Stimulated activated naive B cell treated with anti-CD40 and anti-IgM and Interleukin-4, amounts not matched to agents 10 μg/mL and 1 μg/mL and 100 μg/mL, for 72 hours (primary cell): ENCODE results near the gene SLC25A29.

Experiments used
- ATAC-seq, 2 donors: fragments of 150-1000 bp; cut with Tn5 transposase; replicated peaks; 2 replicates each; pipeline ENCODE4 v1.10.0; 2021; ENCODE audit warnings: moderate library complexity in 1 of 2
- DNase-seq: peaks from one replicate; pipeline ENCODE4 v3.0.0; 2021
- H3K27ac Mint-ChIP-seq: one replicate; pipeline ENCODE4 v1.8.0; 2022; ENCODE audit warnings: mild to moderate bottlenecking, mixed read lengths
- H3K27me3 Mint-ChIP-seq, 2 donors: one replicate each; pipeline ENCODE4 v1.8.0; 2022; ENCODE audit warnings: mixed read lengths in 2 of 2
- H3K36me3 Mint-ChIP-seq, 2 donors: one replicate each; pipeline ENCODE4 v1.8.0; 2022; ENCODE audit warnings: mixed read lengths in 2 of 2, mild to moderate bottlenecking in 1 of 2
- H3K4me1 Mint-ChIP-seq, 2 donors: one replicate each; pipeline ENCODE4 v1.8.0; 2022; ENCODE audit warnings: mixed read lengths in 2 of 2, mild to moderate bottlenecking in 1 of 2
- H3K4me3 Mint-ChIP-seq, 2 donors: one replicate each; pipeline ENCODE4 v1.8.0; 2022; ENCODE audit warnings: mild to moderate bottlenecking in 2 of 2, mixed read lengths in 2 of 2, moderate library complexity in 1 of 2
- H3K9me3 Mint-ChIP-seq, 2 donors: one replicate each; pipeline ENCODE4 v1.8.0; 2022; ENCODE audit warnings: mixed read lengths in 2 of 2, mild to moderate bottlenecking in 1 of 2

The SLC25A29 gene

DNA sequence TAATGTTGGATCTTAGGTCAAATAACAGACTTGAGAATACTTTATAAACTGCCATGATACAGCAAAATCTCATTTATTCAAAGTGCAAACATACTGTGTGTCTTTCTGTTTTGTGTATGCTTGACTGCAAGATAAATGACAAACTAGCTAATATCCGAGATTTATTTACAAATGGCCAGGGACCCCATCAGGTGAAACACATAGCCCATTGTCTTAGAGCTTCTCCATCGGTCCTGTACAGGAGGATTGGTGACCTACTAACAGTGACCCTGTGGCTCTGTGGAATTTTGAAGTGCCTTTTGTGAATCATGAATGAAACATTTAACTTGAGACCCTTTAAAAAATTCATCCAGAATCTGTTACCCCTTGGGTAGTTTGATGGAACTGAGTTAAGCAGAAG, 27.1 kb downstream of the SLC25A29 start:
- Mint-ChIP-seq H3K36me3 (peaks cover 16 to 29% of the 10 kb centered on the region in 2 donors), H3K4me1 (peaks cover 25 to 34% of the 10 kb centered on the region in 2 donors), H3K4me3 (no peak overlapping the region), H3K27me3 (no peaks in the 10 kb centered on the region), H3K27ac (no peak overlapping the region), H3K9me3 (no peaks in the 10 kb centered on the region)
- DNase-seq, result no peak
- ATAC-seq, result no peak

DNA sequence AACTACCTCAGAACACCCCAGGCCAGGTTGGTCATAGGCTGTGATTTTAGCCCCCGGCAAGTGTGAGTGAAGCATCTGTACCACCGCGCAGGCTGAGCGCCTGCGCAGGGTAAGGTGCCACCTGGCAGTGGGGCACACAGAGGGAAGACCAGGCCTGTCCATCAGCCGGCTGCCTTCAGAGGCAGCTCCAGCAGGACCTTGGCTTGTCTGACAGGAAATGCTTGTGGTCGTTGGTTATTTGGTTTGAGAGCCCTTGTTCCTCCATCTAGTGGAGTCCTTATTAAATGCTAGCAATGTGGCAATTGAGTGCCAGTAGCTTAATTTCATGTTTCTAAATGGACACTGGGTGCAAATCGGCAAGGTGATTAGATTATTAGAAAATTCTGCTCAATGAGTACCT, 27.5 kb downstream of the SLC25A29 start:
- Mint-ChIP-seq H3K9me3 (no peaks in the 10 kb centered on the region), H3K27me3 (no peaks in the 10 kb centered on the region), H3K4me3 (no peak overlapping the region), H3K4me1 (peaks cover 25 to 33% of the 10 kb centered on the region in 2 donors), H3K27ac (peak overlapping the region; percentile 73), H3K36me3 (peaks cover 17 to 30% of the 10 kb centered on the region in 2 donors)
- ATAC-seq (peak; percentile 57 to 58), DNase-seq (no peak)

DNA sequence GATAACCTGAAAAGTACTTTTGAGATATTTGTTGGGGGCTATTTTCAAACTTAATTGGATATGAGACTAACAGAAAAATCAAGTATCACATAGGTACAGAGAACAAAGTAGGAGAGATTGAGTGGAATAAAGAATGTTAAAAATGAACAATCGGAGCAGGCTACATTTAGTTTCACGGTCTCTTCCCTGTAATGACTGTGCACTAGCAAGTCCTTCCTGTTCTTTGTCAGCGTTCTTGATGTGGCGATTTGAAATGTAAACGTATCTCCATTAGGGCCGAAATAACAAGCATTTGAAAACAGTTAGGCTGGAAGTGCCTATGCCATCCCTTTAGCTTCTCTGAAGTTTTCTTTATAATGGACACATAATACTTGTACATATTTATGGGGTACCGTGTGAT, 31.0 kb downstream of the SLC25A29 start:
- H3K4me1 Mint-ChIP-seq, result peaks cover 22 to 38% of the 10 kb centered on the region in 2 donors
- no peaks in the 10 kb centered on the region for H3K27me3 Mint-ChIP-seq
- H3K9me3 Mint-ChIP-seq, result no peaks in the 10 kb centered on the region
- H3K27ac Mint-ChIP-seq, result peak overlapping the region; percentile 69
- DNase-seq (no peak), ATAC-seq (no peak)
- no peak overlapping the region for H3K4me3 Mint-ChIP-seq
- H3K36me3 Mint-ChIP-seq, result peaks cover 15 to 19% of the 10 kb centered on the region in 2 donors

DNA sequence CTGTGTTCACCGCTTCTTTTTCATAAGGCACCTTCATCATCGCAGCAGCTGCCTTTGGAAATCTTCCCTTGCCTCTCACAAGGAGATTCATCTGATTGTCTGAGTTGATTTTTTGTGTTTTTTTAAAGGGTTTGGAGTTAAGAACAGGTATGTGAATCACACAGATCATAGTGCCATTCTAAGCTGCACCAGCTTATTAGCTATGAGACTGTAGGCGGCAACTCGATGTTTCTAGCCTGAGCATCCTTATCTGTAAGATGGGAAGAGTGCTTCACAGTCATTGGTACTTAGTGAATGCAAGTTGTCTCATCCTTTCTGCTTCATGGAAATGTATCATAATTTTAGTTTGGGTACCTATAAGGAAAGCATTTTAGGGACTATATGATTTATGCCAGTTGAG, 32.0 kb downstream of the SLC25A29 start:
- no peak for ATAC-seq
- Mint-ChIP-seq H3K27me3 (no peaks in the 10 kb centered on the region), H3K36me3 (peaks cover 15 to 20% of the 10 kb centered on the region in 2 donors), H3K4me1 (peaks cover 23 to 33% of the 10 kb centered on the region in 2 donors), H3K27ac (peak overlapping the region; percentile 53), H3K4me3 (no peak overlapping the region), H3K9me3 (no peaks in the 10 kb centered on the region)
- no peak for DNase-seq

DNA sequence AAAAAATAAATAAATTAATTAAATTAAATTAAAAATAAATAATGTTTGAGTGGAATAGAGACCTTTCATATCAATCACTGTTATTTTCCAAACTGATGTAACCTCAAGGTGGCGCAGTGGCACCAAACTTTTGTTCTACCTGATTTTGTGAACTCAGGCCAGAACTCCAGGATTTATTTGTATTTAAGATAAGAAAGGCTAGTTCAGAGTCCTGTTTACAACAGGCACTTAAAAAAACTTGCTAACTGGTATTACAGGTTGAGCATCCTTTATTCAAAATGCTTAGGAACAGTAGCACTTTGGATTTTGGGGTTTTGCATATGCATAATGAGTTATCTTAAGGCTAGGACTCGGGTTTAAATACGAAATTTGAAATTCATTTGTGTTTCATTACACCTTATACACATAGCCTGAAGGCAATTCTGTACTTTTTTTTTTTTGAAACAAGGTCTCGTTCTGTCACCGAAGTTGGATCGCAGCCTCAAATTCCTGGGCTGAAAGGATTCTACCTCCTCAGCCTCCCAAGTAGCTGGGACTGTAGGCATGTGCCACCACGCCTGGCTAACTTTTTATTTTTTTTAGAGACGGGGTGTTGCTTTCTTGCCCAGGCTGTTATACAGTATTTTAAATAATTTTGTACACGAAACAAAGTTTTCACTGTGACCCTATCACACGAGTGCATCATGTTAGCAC, 34.9 kb downstream of the SLC25A29 start:
- peaks cover 24 to 37% of the 10 kb centered on the region in 2 donors for H3K4me1 Mint-ChIP-seq
- H3K27me3 Mint-ChIP-seq, result no peaks in the 10 kb centered on the region
- no peaks in the 10 kb centered on the region for H3K9me3 Mint-ChIP-seq
- no peak overlapping the region for H3K27ac Mint-ChIP-seq
- ATAC-seq, result no peak
- no peak for DNase-seq
- no peak overlapping the region for H3K4me3 Mint-ChIP-seq
- H3K36me3 Mint-ChIP-seq, result peaks cover 22 to 32% of the 10 kb centered on the region in 2 donors

DNA sequence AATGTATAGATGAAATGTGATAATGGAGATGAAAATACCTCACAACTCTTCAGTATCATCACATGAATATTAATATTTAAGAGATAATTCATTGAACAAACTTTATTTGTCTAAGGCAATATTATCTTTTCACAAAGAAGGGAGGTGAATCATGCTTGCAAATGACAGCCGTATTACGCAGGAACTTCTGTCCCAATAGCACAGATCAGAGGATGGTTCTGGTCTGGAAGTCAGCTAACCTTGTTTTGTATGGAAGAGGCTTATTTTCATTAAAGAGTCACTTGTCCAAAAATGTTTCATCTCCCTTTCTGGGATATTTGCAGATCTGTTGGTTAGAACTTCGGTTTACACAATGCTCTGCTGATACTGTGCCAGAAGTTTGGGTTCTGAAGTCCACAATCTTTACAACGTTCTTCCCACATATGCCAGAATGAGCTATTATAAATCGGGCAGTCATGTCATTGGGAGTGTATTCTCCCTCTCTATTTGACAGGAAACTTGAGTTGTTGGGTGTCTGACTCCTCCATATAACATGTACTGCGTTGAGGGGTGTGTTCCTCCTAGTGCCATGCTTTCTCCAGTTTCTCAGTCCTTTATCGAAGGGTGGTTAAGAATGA, 37.5 kb downstream of the SLC25A29 start:
- ATAC-seq (no peak), DNase-seq (no peak)
- no peaks in the 10 kb centered on the region for H3K27me3 Mint-ChIP-seq
- peaks cover 31 to 38% of the 10 kb centered on the region in 2 donors for H3K4me1 Mint-ChIP-seq
- no peak overlapping the region for H3K4me3 Mint-ChIP-seq
- H3K9me3 Mint-ChIP-seq, result no peaks in the 10 kb centered on the region
- peaks cover 25 to 36% of the 10 kb centered on the region in 2 donors for H3K36me3 Mint-ChIP-seq
- H3K27ac Mint-ChIP-seq, result peak overlapping the region; percentile 42

DNA sequence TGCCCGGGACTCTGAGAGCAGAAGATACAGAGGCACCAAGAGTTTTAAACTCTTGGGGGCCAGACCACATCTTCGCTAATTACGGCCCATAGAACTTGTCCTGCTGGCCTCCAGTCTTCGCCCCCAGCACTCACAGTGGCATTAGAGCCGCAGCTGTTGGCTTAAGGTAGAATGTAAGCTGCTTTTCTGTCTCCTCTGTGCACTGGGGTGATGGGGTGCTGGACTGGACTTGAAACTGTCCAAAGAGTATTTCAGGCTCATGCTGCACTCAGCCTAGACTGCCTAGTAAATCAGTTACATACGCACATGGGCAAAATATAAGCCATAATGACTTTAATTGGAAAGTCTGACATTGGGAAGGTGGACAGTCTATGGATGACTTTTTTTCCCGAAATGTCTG, 38.3 kb downstream of the SLC25A29 start:
- DNase-seq (no peak), ATAC-seq (no peak)
- H3K4me1 Mint-ChIP-seq, result peaks cover 29 to 43% of the 10 kb centered on the region in 2 donors
- no peaks in the 10 kb centered on the region for H3K27me3 Mint-ChIP-seq
- peaks cover 25 to 36% of the 10 kb centered on the region in 2 donors for H3K36me3 Mint-ChIP-seq
- peak overlapping the region; percentile 34 for H3K27ac Mint-ChIP-seq
- H3K4me3 Mint-ChIP-seq, result no peak overlapping the region
- H3K9me3 Mint-ChIP-seq, result no peaks in the 10 kb centered on the region

DNA sequence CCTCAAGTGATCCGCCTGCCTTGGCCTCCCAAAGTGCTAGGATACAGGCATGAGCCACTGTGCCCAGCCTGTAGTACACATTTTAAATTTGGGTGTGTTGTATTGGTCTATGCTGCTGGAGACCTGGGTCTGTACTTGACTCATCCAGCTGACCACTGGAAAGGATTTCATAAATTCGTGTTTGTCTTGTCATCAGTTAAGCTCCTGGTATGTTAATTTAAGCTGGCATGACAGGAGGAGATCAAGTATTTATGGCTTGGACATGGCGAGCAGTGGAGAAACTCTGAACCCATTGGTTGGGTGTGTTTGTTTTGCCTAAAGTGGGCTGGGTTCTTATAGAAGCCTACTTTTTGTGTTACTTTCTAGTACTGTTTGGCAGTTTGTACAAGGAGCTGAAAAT, 43.1 kb downstream of the SLC25A29 start:
- H3K4me3 Mint-ChIP-seq, result no peak overlapping the region
- peaks cover 26 to 41% of the 10 kb centered on the region in 2 donors for H3K36me3 Mint-ChIP-seq
- H3K27ac Mint-ChIP-seq, result peak overlapping the region; percentile 42
- H3K4me1 Mint-ChIP-seq, result peaks cover 42 to 75% of the 10 kb centered on the region in 2 donors
- no peaks in the 10 kb centered on the region for H3K27me3 Mint-ChIP-seq
- ATAC-seq (no peak), DNase-seq (no peak)
- no peaks in the 10 kb centered on the region for H3K9me3 Mint-ChIP-seq

DNA sequence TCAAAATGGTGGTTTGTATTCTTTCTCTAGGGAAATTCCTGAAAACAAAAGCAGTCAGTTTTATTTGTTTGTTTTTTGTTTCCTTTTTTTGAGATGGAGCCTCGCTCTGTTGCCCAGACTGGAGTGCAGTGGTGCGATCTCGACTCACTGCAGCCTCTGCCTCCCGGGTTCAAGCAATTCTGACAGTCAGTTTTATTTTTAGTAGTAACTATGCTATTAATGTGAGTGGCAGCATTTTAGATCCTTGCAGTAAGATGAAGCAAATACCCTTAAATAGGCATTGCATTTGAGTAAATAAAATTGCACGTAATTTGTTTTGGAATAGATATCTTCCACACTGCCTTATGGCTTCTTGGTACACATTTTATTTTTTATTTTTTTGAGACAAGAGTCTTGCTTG, 43.7 kb downstream of the SLC25A29 start:
- no peaks in the 10 kb centered on the region for H3K9me3 Mint-ChIP-seq
- H3K36me3 Mint-ChIP-seq, result peaks cover 26 to 40% of the 10 kb centered on the region in 2 donors
- H3K27ac Mint-ChIP-seq, result peak overlapping the region; percentile 9
- ATAC-seq, result no peak
- peaks cover 44 to 75% of the 10 kb centered on the region in 2 donors for H3K4me1 Mint-ChIP-seq
- H3K4me3 Mint-ChIP-seq, result no peak overlapping the region
- H3K27me3 Mint-ChIP-seq, result no peaks in the 10 kb centered on the region
- no peak for DNase-seq

DNA sequence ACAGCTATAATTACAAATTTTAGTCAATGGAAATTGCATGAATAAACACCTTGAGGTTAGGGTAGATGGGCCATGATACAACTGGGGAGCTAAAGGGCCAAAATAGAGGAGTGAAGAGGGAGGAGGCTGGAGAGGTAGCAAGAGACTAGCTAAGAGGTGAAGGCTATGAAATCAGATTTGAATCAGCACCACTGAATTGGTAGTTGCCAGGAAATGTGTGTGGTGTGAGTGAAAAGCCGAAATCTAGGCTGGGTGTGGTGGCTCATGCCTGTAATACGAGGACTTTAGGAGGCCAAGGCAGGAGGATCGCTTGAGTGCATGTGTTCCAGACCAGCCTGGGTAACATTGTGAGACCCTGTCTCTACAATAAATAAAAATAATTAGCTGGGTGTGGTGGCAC, 44.6 kb downstream of the SLC25A29 start:
- no peak overlapping the region for H3K4me3 Mint-ChIP-seq
- H3K4me1 Mint-ChIP-seq, result peaks cover 48 to 79% of the 10 kb centered on the region in 2 donors
- H3K36me3 Mint-ChIP-seq, result peaks cover 22 to 43% of the 10 kb centered on the region in 2 donors
- H3K27me3 Mint-ChIP-seq, result no peaks in the 10 kb centered on the region
- DNase-seq (no peak), ATAC-seq (no peak)
- peak overlapping the region; percentile 65 for H3K27ac Mint-ChIP-seq
- no peaks in the 10 kb centered on the region for H3K9me3 Mint-ChIP-seq

DNA sequence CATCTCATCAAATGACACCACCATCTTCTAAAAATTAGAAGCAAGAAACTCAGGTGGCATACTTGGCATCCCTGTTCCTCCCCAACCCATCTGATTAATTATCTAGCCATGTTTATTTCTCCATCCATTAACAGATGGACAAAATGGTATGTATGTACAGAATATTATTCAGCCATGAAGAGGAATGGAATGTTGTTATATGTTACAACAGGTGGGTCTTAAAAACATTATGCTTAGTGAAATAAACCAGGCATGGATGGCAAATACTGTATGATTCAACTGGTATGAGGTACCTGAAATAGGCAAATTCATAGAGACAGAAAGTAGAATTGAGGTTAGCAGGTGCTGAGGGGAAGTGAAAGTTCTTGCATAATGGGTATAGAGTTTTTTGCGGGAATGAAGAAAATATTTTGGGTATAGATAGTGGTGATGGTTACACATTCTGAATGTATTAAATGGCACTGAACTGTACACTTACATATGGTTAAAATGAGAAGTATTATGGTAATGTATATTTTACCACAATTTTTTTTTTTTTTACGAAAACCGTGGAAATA, 49.8 kb downstream of the SLC25A29 start:
- peak; percentile 88 for ATAC-seq

DNA sequence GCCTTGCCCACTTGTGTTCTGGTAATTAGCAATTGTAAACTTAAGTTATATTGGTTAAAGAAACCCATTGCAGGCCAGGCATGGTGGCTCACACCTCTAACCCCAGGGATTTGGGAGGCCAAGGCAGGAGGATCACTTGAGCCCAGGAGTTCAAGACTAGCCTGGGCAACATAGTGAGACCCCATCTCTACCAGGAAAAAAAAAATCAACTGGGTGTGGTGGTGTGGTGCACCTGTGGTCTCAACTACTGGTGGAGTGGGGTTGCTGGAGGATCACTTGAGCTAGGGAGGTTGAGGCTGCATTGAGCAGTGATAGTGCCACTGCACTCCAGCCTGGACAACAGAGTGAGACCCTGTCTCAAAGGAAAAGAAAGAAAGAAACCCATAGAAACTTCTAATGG, 53.6 kb downstream of the SLC25A29 start:
- H3K36me3 Mint-ChIP-seq, result peaks cover 12 to 38% of the 10 kb centered on the region in 2 donors
- no peak for ATAC-seq
- H3K27ac Mint-ChIP-seq, result no peak overlapping the region
- H3K27me3 Mint-ChIP-seq, result no peaks in the 10 kb centered on the region
- H3K4me1 Mint-ChIP-seq, result peaks cover 40 to 77% of the 10 kb centered on the region in 2 donors
- H3K4me3 Mint-ChIP-seq, result no peak overlapping the region
- no peaks in the 10 kb centered on the region for H3K9me3 Mint-ChIP-seq
- DNase-seq, result no peak

More for the DNA sequence above, 49.8 kb downstream of the SLC25A29 start:
- DNase-seq, result no peak
- Mint-ChIP-seq H3K27ac (peak overlapping the region; percentile 84), H3K9me3 (no peaks in the 10 kb centered on the region), H3K4me1 (peaks cover 44 to 80% of the 10 kb centered on the region in 2 donors), H3K4me3 (peak overlapping the region in 1 of 2 donors; percentile 10), H3K36me3 (peaks cover 12 to 35% of the 10 kb centered on the region in 2 donors), H3K27me3 (no peaks in the 10 kb centered on the region)

DNA sequence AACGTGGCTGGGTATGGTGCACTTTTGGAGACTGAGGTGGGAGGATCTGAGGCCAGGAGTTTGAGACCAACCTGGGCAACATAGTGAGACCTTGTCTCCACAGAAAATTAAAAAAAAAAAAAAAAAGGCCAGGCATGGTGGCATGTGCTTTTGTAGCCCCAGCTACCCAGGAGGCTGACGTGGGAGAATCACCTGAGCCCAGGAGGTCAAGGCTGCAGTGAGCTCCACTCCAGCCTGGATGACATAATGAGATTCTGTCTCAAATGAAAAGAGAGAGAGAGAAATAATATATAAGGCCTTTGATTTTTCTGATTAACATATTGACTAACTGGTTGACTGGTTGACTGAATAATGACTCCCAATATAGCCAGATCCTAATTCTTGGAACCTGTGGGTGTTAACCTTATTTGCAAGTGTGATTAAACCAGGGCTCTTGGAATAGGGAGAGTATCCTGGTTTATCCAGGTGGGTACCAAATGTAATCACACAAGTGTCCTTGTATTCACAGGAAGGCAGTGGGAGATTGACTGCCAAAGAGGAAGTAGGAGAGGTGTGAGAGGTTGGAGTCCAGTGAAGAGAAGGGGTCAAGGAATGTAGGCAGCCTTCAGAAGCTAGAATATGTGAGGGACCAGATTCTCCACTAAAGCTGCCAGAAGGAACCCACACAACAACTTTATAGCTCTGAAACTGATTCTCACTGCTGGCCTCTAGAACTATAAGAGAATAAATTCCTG, 55.3 kb downstream of the SLC25A29 start:
- peak overlapping the region in 1 of 2 donors; percentile 16 for H3K4me3 Mint-ChIP-seq
- H3K4me1 Mint-ChIP-seq, result peaks cover 39 to 77% of the 10 kb centered on the region in 2 donors
- H3K9me3 Mint-ChIP-seq, result no peaks in the 10 kb centered on the region
- ATAC-seq (no peak), DNase-seq (no peak)
- peaks cover 11 to 29% of the 10 kb centered on the region in 2 donors for H3K36me3 Mint-ChIP-seq
- no peak overlapping the region for H3K27ac Mint-ChIP-seq
- no peaks in the 10 kb centered on the region for H3K27me3 Mint-ChIP-seq

DNA sequence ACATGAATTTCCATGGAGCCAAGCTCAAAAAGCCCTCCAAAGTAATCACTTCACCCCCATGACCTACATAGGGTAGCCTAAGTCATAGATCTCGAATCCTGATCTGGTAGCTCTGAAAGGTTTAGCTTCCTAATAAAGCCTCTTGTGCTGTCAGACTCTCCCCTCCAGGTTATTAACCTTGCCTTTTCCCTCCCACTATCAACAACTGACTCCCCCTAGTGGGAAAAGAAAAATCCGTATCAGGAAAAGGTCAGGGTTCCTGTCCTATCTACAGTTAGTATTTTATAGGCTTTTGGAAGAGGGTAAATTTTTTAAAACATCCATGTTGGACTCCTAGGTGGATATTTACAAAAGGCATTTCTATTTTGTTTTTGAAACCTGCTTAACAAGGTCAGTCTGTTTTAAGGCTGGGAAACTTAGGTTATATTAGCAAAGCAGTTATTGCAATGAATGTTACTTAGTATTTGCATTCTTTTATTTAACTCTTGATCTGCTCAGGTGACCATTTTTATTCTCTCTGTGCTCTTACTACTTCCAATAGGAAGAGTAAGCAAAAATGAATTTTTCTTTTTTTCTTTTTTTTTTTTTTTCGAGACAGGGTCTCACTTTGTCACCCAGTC, 59.3 kb downstream of the SLC25A29 start:
- DNase-seq (no peak), ATAC-seq (peak in 1 of 2 donors; percentile 41)
- no peaks in the 10 kb centered on the region for H3K9me3 Mint-ChIP-seq
- H3K4me1 Mint-ChIP-seq, result peaks cover 39 to 82% of the 10 kb centered on the region in 2 donors
- peak overlapping the region in 1 of 2 donors; percentile 47 for H3K4me3 Mint-ChIP-seq
- peak overlapping the region; percentile 80 for H3K27ac Mint-ChIP-seq
- no peaks in the 10 kb centered on the region for H3K27me3 Mint-ChIP-seq
- H3K36me3 Mint-ChIP-seq, result peaks cover 18 to 37% of the 10 kb centered on the region in 2 donors
